Cardiac muscle cell (in vitro differentiated cells and primary cell): ENCODE data around the gene ARHGEF28. TPM values are rescaled to one million over a fixed set of nuclear protein-coding genes. Genes with fewer than 3 reads are reported as not detected.

Source experiments
- DNase-seq, 2 donors: peaks; one replicate each; pipeline versions ENCODE4 v3.0.0 to v3.0.0-alpha.2; 2010 to 2017; ENCODE audit warnings: low read depth in 1 of 2, low spot score in 1 of 2
- H3K27ac ChIP-seq: fragments of 200-600 bp; sonication (generic); 2 replicates; pipeline ENCODE4 v1.5.1; 2016
- H3K27me3 ChIP-seq: fragments of 200-600 bp; sonication (generic); 2 replicates; pipeline ENCODE4 v1.6.0; 2016; ENCODE audit warnings: control low read depth
- H3K36me3 ChIP-seq: fragments of 200-600 bp; sonication (generic); 2 replicates; pipeline ENCODE4 v1.5.1; 2016; ENCODE audit warnings: control low read depth
- H3K4me1 ChIP-seq: fragments of 200-600 bp; sonication (generic); 2 replicates; pipeline ENCODE4 v1.8.1; 2017; ENCODE audit warnings: low read depth, mild to moderate bottlenecking, mixed run types
- H3K4me3 ChIP-seq: fragments of 200-600 bp; sonication (generic); 2 replicates; pipeline ENCODE4 v1.5.1; 2016; ENCODE audit warnings: mild to moderate bottlenecking
- H3K9me3 ChIP-seq: fragments of 200-600 bp; sonication (generic); 2 replicates; pipeline ENCODE4 v1.5.1; 2017; ENCODE audit warnings: low read depth, mild to moderate bottlenecking, control low read depth
- polyA plus RNA-seq: library from polyadenylated mRNA; unstranded; fragments of >200 nt; fragmentation: Nextera tagmentation; extraction: Ambion mirVana; gene quantifications from 2 replicates; pipeline ENCODE4 v1.2.1, GENCODE V29; 2016
- total RNA-seq: library from RNA; depleted of rRNA; stranded (reverse); fragments of >200 nt; gene quantifications from 2 replicates; pipeline ENCODE4 v1.2.3, GENCODE V29; 2016
- TF ChIP-seq, protein P1 (sequence below): IDR thresholded peaks from 2 replicates; pipeline ENCODE4 v1.5.1; 2012; ENCODE audit warnings: low read depth, mild to moderate bottlenecking, low read length

Gene ARHGEF28
- total and polyA plus RNA-seq, 2 experiments from 2014 or later, result 0.30 TPM; not detected in 1

DNA sequence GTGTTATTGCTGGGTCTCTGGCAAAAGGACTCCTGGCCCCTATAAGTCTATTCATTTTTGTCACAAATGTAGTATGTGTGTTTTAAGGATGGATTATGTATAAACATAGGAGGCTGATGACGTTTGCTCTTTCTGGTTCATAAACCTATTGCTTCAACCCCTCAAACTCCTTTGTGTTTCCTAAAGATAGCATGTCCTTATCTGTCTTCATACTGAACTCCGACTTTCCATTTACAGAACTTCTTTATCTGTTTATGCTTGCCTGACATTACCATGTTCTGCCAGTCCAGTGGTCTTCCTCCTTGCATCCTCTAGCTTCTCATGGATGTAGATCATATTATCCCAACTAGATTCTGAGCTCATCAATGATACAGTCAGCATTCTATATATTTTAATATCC lies 46.1 kb downstream of the ARHGEF28 start:
- DNase-seq, result no peak
- Histone ChIP-seq H3K27me3 (peaks cover 16% of the 10 kb centered on the region), H3K27ac (no peak overlapping the region), H3K4me1 (peaks cover 18% of the 10 kb centered on the region), H3K9me3 (no peaks in the 10 kb centered on the region), H3K36me3 (no peaks in the 10 kb centered on the region), H3K4me3 (no peak overlapping the region)
- TF ChIP-seq, protein P1, sequence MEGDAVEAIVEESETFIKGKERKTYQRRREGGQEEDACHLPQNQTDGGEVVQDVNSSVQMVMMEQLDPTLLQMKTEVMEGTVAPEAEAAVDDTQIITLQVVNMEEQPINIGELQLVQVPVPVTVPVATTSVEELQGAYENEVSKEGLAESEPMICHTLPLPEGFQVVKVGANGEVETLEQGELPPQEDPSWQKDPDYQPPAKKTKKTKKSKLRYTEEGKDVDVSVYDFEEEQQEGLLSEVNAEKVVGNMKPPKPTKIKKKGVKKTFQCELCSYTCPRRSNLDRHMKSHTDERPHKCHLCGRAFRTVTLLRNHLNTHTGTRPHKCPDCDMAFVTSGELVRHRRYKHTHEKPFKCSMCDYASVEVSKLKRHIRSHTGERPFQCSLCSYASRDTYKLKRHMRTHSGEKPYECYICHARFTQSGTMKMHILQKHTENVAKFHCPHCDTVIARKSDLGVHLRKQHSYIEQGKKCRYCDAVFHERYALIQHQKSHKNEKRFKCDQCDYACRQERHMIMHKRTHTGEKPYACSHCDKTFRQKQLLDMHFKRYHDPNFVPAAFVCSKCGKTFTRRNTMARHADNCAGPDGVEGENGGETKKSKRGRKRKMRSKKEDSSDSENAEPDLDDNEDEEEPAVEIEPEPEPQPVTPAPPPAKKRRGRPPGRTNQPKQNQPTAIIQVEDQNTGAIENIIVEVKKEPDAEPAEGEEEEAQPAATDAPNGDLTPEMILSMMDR, result no peak

DNA sequence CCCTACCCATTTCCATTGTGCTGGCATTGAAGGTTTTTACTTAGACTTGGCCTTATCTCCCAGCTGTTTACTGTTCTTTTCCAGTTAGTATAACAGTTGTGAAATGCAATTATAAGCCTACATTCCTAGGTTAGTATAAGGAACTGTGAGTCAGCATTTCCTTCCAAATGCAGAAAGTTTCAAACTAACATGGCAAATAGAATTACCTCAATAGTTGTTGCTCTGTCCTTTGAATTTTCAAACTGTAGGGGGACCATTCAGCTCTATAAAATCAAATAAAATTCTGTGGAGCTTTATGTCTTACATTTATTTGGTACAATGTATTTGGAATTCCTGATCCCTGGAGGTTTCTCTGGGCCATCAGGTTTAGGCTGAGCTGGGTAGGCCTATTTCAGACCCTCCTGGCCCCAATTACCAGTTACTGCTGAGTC lies 47.2 kb downstream of the ARHGEF28 start:
- peaks cover 5% of the 10 kb centered on the region for H3K27me3 ChIP-seq
- H3K4me3 ChIP-seq, result no peak overlapping the region
- DNase-seq, result peak in 1 of 2 donors; percentile 93
- no peak overlapping the region for H3K27ac ChIP-seq
- TF ChIP-seq, protein P1, result no peak
- no peaks in the 10 kb centered on the region for H3K9me3 ChIP-seq
- peaks cover 18% of the 10 kb centered on the region for H3K4me1 ChIP-seq
- H3K36me3 ChIP-seq, result no peaks in the 10 kb centered on the region

DNA sequence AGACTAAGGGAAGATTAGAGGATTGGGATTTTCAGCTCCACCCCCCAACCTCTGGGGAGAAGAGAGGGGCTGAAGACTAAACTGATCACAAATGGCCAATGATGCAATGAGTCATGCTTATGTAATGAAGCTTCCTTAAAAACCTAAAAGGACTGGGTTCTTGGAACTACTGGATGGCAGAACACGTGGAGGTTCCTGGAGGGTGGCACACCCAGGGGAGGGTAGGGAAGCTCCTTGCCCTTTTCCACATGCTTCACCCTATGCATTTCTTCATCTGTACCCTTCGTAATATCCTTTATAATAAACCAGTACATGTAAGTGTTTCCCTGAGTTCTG lies 48.6 kb downstream of the ARHGEF28 start:
- no peak overlapping the region for H3K27ac ChIP-seq
- no peak overlapping the region for H3K4me3 ChIP-seq
- TF ChIP-seq, protein P1, result no peak
- no peaks in the 10 kb centered on the region for H3K36me3 ChIP-seq
- no peaks in the 10 kb centered on the region for H3K9me3 ChIP-seq
- DNase-seq, result peak in 1 of 2 donors; percentile 29
- peaks cover 18% of the 10 kb centered on the region for H3K4me1 ChIP-seq
- no peaks in the 10 kb centered on the region for H3K27me3 ChIP-seq

DNA sequence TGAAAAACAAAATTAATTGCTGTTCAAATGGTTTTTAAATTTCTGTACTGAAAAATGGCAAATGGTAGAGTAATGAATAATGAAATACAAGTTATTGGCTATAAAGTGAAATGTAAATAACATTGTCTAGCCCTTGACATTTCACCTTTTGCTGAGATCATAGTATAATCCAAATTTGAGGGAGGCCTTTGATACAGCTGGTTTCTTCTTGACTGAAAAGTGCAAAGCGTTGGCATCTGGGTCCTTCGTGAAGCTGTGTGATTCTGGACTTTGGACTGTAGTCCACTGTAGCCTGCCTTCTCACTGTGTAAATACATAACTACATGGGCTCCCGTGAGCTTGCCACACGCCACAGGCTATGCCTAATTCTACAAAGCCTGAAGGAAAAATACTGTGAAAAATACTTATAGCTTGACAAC lies 52.3 kb downstream of the ARHGEF28 start:
- no peak overlapping the region for H3K4me3 ChIP-seq
- H3K27me3 ChIP-seq, result no peaks in the 10 kb centered on the region
- H3K4me1 ChIP-seq, result peaks cover under 1% of the 10 kb centered on the region
- H3K27ac ChIP-seq, result no peak overlapping the region
- TF ChIP-seq, protein P1, result no peak
- no peak for DNase-seq
- no peaks in the 10 kb centered on the region for H3K36me3 ChIP-seq
- H3K9me3 ChIP-seq, result no peaks in the 10 kb centered on the region

DNA sequence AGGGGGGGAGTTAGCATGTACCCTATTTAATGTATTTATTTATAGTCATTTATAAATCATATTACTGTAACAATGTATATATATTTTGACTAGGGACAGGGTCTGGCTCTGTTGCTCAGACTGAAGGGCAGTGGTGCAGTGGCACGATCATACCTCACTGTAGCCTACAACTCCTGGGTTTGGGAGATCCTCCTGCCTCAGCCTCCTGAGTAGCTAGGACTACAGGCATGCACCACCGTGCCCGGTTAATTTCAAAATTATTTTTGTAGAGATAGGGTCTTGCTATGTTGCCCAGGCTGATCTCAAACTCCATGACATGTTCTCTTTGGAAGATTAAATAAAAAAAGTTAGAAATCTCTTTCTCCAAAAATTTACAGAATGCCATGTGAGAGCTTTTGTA lies 52.8 kb downstream of the ARHGEF28 start:
- Histone ChIP-seq H3K36me3 (no peaks in the 10 kb centered on the region), H3K4me1 (no peaks in the 10 kb centered on the region), H3K27me3 (no peaks in the 10 kb centered on the region), H3K27ac (no peak overlapping the region), H3K4me3 (no peak overlapping the region), H3K9me3 (no peaks in the 10 kb centered on the region)
- TF ChIP-seq, protein P1, result no peak
- DNase-seq, result no peak

DNA sequence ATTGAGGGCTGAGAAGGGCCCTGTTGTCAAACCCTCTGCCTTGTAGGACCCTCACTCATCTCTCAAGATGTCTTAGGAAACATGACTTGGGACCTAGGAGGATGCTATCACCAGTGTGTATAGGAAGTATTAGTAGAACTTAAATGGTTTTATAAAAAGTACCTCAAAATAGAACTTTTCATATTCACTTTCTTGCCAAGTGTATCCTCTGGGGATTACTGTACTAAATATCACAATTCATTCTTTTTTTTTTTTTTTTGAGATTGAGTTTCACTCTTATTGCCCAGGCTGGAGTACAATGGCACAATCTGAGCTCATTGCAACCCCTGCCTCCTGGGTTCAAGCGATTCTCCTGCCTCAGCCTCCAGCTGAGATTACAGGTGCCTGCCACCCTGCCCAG lies 56.2 kb downstream of the ARHGEF28 start:
- Histone ChIP-seq H3K27ac (no peak overlapping the region), H3K4me1 (no peaks in the 10 kb centered on the region), H3K4me3 (no peak overlapping the region), H3K36me3 (no peaks in the 10 kb centered on the region), H3K27me3 (no peaks in the 10 kb centered on the region), H3K9me3 (no peaks in the 10 kb centered on the region)
- peak in 1 of 2 donors; percentile 27 for DNase-seq
- TF ChIP-seq, protein P1, result no peak
